ENCODE results near the gene TRAPPC10. TPM values are rescaled to one million over a fixed set of nuclear protein-coding genes. Genes with fewer than 3 reads are reported as not detected.

TRAPPC10 gene
- total RNA-seq, 1 donor from 2014 or later: 44.4 TPM

- no peak for DNase-seq (ENCODE audit: low spot score)
Observed at GRCh38 chr21:43997766-43998742, 14.1 kb upstream of the TRAPPC10 start.

- no peak for DNase-seq (ENCODE audit: low spot score)
Observed at GRCh38 chr21:44000360-44000759, 11.7 kb upstream of the TRAPPC10 start.

DNA sequence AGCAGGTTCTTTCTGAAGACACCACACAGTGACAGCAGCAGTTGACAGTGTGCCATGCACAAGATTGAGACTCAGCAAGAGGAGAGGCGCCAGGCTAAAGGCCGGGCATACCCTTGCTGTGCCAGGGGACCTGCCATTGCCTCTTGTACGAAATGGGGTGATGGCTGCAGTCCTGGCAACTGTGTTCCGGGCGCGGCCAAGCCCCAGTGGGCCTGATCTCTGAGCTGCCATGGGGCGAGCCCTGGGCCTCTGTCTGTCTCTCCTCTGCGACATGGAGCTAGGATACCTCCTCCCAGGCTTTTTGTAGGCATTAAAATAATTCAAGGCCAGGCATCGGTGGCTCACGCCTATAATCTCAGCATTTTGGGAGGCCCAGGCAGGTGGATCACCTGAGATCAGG lies 9.6 kb upstream of the TRAPPC10 start:
- DNase-seq (ENCODE audit: low spot score): no peak

DNA sequence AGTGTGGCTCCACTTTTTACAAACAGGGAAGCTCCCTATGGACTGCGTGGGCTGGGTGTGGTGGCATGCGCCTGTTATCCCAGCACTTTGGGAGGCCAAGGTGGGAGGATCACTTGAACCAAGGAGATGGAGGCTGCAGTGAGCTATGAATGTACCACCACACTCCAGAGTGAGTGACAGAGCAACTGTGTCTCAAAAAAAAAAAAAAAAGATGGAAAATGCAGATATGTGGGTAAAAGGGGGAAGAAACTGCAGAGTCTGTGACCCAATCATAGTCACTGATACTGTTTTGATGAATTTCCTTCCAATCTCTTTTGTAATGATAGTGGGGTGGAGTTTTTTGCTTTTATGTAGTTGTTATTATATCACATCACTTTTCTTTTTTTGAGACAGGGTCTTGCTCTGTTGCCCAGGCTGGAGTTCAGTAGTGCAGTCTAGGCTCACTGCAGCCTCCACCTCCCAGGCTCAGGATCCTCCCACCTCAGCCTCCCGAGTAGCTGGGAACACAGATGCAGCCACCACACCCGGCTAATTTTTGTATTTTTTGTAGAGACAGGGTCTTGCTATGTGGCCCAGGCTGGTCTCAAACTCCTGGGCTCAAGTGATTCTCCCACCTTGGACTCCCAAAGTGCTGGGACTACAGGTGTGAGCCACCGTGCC lies 8.7 kb upstream of the TRAPPC10 start:
- DNase-seq (ENCODE audit: low spot score): no peak

DNA sequence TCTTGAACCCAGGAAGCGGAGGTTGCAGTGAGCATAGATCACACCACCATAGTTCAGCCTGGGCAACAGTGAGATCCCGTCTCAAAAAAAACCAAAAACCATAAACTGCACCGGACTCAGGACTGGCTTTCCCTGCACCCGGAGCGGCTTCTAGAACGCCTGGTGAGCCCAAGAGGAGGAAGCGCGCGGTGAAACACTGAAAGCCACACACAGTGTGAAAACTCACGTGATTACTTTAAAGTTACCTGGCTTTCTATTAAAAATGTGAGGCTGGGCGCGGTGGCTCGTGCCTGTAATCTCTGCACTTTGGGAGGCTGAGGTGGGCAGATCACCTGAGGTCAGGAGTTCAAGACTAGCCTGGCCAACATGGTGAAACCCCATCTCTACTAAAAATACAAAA lies 7.0 kb upstream of the TRAPPC10 start:
- no peak for DNase-seq (ENCODE audit: low spot score)

DNA sequence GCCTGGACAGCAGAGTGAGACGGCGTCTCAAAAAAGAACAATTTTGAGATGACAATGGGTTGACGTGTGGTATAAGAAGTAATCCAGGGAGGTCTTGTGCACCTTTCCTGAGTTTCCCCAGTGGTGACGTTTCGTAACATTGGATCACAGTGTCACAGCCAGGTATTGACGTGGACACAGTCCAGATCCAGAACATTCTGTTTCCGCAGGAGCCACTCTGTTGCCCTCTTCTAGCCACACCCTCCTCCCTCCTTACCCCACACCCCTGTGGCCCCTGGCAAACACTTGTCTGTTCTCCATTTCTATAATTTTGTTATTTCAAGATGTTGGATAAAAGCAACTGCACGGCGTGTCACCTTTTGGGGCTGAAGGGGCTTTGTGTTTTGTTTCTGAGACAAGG lies 6.5 kb upstream of the TRAPPC10 start:
- no peak for DNase-seq (ENCODE audit: low spot score)

DNA sequence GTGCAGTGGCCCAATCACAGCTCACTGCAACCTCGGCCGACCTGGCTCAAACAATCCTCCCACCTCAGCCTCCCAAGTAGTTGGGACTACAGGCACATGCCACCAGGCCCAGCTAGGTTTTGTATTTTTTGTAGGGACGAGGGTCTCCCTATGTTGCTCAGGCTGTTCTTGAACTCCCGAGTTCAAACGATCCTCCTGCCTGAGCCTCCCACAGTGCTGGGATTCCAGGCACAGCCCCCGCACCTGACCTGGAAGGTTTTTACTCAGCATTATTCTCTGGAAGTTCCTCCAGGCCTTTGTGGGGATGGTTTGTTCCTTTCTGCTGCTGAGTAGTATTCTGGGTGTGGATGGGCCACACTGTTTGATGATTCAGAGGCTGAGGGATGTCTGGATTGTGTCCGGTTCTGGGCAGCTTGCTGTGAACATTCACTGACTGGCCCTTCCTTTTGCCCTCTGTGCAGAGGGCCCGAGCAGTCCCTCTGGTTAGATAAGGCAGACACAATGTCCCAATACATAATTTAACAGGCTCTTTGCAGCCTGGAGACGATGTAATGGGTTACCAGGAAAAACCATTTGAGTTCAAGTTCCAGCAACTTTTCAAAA lies 6.0 kb upstream of the TRAPPC10 start:
- DNase-seq (ENCODE audit: low spot score): no peak

GRCh38 chr21:44006656-44007055 lies 5.5 kb upstream of the TRAPPC10 start:
- DNase-seq (ENCODE audit: low spot score): no peak

DNA sequence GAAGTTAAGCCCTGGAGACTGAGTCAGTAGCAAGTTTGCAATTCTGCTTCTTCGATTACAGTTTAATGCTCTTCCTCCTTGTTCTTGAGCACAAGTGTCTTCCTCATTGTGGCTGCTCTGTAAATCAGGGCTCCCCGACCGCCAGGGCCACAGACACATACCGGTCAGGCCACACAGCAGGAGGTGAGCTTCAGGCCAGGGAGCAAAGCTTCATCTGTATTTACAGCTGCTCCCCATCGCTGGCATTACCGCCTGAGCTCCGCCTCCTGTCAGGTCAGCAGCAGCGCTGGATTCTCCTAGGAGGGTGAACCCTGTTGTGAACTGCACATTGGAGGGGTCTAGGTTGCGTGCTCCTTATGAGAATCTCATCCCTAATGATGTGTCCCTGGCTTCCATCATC lies 1.7 kb upstream of the TRAPPC10 start:
- no peak for DNase-seq (ENCODE audit: low spot score)

DNA sequence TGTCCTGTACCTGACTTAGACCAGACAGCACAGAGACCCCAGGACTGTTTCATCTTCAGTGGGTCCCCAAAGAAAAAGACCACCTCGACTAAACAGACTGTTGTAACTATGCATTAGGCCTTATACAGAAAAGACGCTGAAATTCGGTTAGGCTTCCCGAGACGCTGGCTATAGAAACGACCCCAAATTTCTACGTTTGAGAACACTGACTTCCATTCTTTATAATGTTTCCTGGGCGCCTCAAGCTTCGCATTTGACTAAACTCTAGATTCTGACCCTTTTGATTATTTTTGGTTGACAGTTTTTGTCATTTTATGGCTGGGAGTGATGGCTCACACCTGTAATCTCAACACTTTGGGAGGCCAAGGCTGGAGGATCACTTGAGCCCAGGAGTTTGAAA lies 986 bp upstream of the TRAPPC10 start:
- no peak for DNase-seq (ENCODE audit: low spot score)

- peak; percentile 93 for DNase-seq (ENCODE audit: low spot score)
Observed at GRCh38 chr21:44012474-44013379, 618 bp downstream of the TRAPPC10 start.

- DNase-seq (ENCODE audit: low spot score): no peak
Observed at GRCh38 chr21:44013380-44014088, 1.4 kb downstream of the TRAPPC10 start.

GRCh38 chr21:44017601-44018000 lies 5.5 kb downstream of the TRAPPC10 start:
- no peak for DNase-seq (ENCODE audit: low spot score)

GRCh38 chr21:44018127-44018526 lies 6.0 kb downstream of the TRAPPC10 start:
- no peak for DNase-seq (ENCODE audit: low spot score)

DNA sequence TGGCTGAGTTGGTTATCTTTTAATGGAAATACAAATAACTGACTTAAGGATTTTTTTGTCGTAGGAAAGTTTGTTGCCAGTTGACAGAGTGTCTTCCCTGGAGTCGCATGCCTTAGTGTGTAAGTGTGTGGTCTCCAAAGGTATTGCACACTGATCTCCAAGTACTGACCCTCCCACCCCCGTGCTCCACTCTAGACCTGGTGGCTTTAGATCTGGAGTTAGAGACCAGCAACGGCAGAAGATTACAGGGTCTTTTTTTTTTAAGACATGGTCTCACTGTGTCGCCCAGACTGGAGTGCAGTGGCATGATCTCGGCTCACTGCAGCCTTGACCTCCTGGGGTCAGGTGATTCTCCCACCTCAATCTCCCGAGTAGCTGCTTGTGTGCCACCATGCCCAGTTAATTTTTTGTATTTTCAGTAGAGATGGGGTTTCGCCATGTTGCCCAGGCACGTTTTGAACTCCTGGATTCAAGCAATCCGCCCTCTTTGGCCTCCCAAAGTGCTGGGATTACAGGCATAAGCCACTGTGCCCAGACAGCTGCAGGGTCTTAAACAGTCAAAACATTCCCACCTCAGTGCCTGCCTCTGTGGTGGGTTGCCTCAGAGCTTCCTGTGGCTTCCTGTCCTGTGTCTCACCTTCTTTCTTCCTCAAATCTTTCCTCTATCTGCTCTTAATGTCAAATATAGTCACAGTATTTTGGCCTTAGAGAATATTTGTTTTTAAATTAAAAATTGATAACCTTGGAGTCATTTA lies 6.9 kb downstream of the TRAPPC10 start:
- peak; percentile 28 for DNase-seq (ENCODE audit: low spot score)

GRCh38 chr21:44019568-44019958 lies 7.5 kb downstream of the TRAPPC10 start:
- DNase-seq (ENCODE audit: low spot score): peak; percentile 78

DNA sequence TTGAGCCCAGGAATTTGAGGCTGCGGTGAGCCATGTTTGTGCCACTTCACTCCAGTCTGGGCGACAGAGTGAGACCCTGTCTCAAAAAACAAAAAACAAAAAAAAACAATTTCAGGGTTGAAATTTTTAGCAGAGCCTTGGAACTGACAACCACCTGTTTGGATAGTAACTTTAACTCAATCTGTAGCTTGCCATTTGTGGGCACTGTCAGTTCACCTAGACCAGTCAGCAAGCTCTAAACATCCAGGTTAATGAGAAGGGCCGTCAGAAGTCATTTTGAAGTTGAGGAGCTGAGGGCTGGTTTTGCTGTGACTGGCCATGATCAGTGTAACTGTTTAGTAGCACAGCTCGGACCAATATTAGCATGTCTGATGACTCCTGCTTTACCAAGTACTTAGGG lies 8.4 kb downstream of the TRAPPC10 start:
- no peak for DNase-seq (ENCODE audit: low spot score)

DNA sequence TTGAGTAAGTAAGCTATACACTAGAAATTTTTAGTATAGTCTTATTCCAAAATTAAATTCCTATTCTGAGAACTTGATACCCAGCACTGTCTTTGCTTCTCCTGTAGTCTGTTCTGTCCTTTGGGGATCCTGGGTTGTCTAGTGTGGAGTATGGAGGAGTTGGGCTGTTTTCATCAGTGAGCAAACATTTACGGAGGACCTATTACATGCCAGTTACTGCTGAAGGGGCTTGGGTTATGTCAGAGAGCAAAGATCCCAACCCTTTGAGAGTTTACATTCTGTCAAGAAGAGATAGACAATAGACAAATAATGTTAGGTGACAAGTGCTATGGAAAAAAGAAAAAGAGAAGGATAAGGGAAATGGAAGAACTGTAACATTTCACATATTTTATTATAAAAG lies 9.0 kb downstream of the TRAPPC10 start:
- no peak for DNase-seq (ENCODE audit: low spot score)

- DNase-seq (ENCODE audit: low spot score): peak; percentile 12
Observed at GRCh38 chr21:44024257-44024656, 12.1 kb downstream of the TRAPPC10 start.

DNA sequence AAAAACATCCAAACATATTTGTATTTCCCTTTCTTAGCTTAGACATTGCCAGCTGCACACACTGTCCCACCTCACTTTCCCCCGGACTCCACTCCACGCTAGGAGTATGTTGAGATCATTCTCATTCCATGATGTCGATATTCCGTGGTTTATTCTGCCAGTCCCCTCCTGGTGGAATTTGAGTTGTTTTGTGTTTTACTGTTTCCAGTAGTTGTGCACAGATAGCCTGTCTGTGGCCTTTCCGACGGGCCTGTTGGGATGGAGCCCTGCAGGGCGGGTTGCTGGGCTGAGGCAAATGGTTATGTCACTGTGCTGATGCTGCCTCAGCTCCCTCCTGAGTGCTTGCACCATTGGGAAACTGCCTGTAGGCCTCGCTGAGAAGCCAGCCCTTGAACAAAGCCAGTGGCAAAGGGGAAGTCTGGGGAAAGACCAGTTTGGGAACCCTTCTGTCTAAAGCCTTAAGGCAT lies 12.8 kb downstream of the TRAPPC10 start:
- DNase-seq (ENCODE audit: low spot score): peak; percentile 89

All from mesenteric fat pad (tissue), 1 donor.